ENCODE results near the gene ITGA4.
A peak's percentile ranks its signal among the peaks of the same experiment; 100 is the strongest.
"Not testable (repeated sequence)": the region's sequence is repeated elsewhere in the genome, so short reads cannot be mapped to it uniquely, and the experiment has no call there.

ITGA4 gene

DNA sequence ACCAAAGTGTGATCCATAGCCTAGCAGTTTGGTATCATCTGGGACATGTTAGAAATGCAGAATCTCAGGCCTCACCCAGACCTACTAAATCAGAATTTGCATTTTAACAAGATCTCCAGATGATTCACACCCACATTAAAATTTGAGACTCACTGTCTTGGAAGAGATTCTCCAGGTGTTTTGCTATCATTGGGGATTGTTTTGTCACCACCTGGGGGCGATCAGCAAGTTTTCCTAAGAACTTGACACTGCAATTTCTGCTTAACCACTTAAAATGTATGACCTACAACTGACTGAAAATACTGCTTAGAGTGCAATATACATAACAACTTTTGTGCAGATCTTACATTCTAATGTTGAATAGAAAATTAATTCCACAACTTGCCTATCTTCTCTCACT, 18.9 kb upstream of the ITGA4 start:
- H3K4me3 ChIP-seq (ENCODE audit: low read depth, low read length) = no peak overlapping the region
- no peak overlapping the region for H3K9ac ChIP-seq (ENCODE audit: low read length)

DNA sequence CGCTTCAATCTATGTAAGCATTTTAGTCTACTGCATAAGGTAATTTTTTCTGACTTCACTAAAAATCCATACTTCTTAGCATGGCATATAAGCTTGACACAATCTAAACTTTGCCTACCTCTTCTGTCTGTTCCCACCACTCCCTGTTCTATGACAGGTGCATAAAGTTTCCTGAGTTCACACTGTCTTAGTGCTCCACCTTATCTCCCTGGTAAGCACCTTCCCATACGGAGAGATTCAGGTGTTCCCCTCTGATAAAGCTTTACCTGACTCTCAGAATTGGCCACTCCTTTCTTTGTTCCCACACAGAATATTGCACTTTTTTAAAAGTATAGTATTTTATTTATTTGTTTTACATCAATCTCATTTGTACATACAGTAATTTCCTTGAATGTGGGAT, 16.8 kb upstream of the ITGA4 start:
- no peaks in the 10 kb centered on the region for H3K27me3 ChIP-seq (ENCODE audit: control insufficient read depth, insufficient read depth, low read length)
- H3K4me1 ChIP-seq (ENCODE audit: control insufficient read depth, insufficient read depth, low read length) = 0 out of 2 replicates have a peak, but pooled peaks cover 5% of the 10 kb centered on the region
- H3K27ac ChIP-seq (ENCODE audit: low read depth, low read length) = no peak overlapping the region
- H3K9me3 ChIP-seq (ENCODE audit: control insufficient read depth, insufficient read depth, low read depth, low read length) = no peaks in the 10 kb centered on the region
- H3K4me3 ChIP-seq (ENCODE audit: low read depth, low read length) = no peak overlapping the region
- H3K36me3 ChIP-seq (ENCODE audit: control insufficient read depth, insufficient read depth, low read length) = no peaks in the 10 kb centered on the region
- no peak overlapping the region for H3K9ac ChIP-seq (ENCODE audit: low read length)

More for the DNA sequence above, 18.9 kb upstream of the ITGA4 start:
- H3K36me3 ChIP-seq (ENCODE audit: control insufficient read depth, insufficient read depth, low read length) = no peaks in the 10 kb centered on the region
- H3K27me3 ChIP-seq (ENCODE audit: control insufficient read depth, insufficient read depth, low read length) = no peaks in the 10 kb centered on the region
- H3K4me1 ChIP-seq (ENCODE audit: control insufficient read depth, insufficient read depth, low read length) = 0 out of 2 replicates have a peak, but pooled peaks cover 5% of the 10 kb centered on the region
- H3K9me3 ChIP-seq (ENCODE audit: control insufficient read depth, insufficient read depth, low read depth, low read length) = no peaks in the 10 kb centered on the region
- H3K27ac ChIP-seq (ENCODE audit: low read depth, low read length) = no peak overlapping the region

DNA sequence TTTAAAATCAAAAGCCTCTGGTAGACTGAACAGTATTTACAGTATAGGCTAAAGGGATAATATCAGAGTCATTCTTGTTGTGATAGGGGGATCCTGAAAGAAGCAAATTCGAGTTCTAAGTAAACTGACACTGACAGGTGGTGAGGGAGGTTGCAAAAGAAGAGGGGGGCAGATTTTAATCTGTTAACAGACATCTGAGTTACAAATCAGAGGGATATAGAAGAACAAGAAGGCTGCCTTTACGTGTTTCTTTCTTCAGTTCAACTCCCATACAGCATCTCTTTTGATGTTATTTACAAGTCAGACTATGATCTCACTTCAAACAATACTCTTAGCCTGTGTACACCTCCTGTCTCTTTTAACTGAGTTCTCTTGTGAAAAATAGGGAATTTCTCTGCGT, 16.3 kb upstream of the ITGA4 start:
- Histone ChIP-seq H3K9ac (ENCODE audit: low read length) (no peak overlapping the region), H3K4me1 (ENCODE audit: control insufficient read depth, insufficient read depth, low read length) (0 out of 2 replicates have a peak, but pooled peaks cover 5% of the 10 kb centered on the region), H3K27ac (ENCODE audit: low read depth, low read length) (no peak overlapping the region), H3K4me3 (ENCODE audit: low read depth, low read length) (no peak overlapping the region), H3K36me3 (ENCODE audit: control insufficient read depth, insufficient read depth, low read length) (no peaks in the 10 kb centered on the region), H3K9me3 (ENCODE audit: control insufficient read depth, insufficient read depth, low read depth, low read length) (no peaks in the 10 kb centered on the region), H3K27me3 (ENCODE audit: control insufficient read depth, insufficient read depth, low read length) (no peaks in the 10 kb centered on the region)

DNA sequence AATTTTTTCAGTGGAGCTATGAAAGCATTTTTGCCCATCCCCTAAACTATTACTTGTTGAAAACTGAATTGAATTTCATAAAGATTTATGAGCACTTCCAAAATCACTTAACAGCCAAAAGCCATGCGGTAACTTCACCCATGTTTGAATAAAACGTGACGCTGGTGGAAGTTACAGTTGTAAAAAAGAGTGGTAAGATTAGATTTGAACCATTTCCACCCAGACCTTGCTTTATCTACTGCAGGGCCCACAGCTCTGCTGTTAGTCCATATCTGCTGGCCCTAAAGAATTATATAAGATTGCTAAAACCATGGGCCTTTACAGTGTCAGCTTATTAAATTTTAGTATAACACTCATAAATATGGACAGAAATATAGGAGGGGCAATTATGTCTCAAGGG, 15.5 kb upstream of the ITGA4 start:
- Histone ChIP-seq H3K36me3 (ENCODE audit: control insufficient read depth, insufficient read depth, low read length) (no peaks in the 10 kb centered on the region), H3K9me3 (ENCODE audit: control insufficient read depth, insufficient read depth, low read depth, low read length) (no peaks in the 10 kb centered on the region), H3K9ac (ENCODE audit: low read length) (no peak overlapping the region), H3K27ac (ENCODE audit: low read depth, low read length) (no peak overlapping the region), H3K4me1 (ENCODE audit: control insufficient read depth, insufficient read depth, low read length) (0 out of 2 replicates have a peak, but pooled peaks cover 5% of the 10 kb centered on the region), H3K27me3 (ENCODE audit: control insufficient read depth, insufficient read depth, low read length) (no peaks in the 10 kb centered on the region), H3K4me3 (ENCODE audit: low read depth, low read length) (no peak overlapping the region)

DNA sequence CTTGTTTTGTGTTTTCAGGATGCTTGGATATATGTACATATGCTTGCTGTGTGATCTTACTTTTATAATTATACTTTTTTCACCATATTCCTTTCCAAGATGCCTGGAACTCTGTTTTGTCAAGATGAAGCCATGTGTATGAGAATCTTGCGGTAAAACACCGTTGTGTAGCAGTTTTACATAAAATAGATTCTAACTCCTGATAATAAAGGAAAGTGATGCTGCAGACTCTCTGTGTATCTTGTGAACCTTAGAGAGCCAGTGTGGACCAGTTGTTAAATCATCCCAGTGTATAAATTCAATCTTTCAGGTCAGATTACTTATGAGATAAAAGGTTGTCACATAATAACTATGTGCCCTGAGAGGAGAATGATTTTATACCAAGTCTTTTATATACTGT, 12.5 kb upstream of the ITGA4 start:
- H3K36me3 ChIP-seq (ENCODE audit: control insufficient read depth, insufficient read depth, low read length) = no peaks in the 10 kb centered on the region
- no peak overlapping the region for H3K4me3 ChIP-seq (ENCODE audit: low read depth, low read length)
- no peak overlapping the region for H3K9ac ChIP-seq (ENCODE audit: low read length)
- no peaks in the 10 kb centered on the region for H3K27me3 ChIP-seq (ENCODE audit: control insufficient read depth, insufficient read depth, low read length)
- H3K27ac ChIP-seq (ENCODE audit: low read depth, low read length) = no peak overlapping the region
- H3K9me3 ChIP-seq (ENCODE audit: control insufficient read depth, insufficient read depth, low read depth, low read length) = no peaks in the 10 kb centered on the region
- no peaks in the 10 kb centered on the region for H3K4me1 ChIP-seq (ENCODE audit: control insufficient read depth, insufficient read depth, low read length)

DNA sequence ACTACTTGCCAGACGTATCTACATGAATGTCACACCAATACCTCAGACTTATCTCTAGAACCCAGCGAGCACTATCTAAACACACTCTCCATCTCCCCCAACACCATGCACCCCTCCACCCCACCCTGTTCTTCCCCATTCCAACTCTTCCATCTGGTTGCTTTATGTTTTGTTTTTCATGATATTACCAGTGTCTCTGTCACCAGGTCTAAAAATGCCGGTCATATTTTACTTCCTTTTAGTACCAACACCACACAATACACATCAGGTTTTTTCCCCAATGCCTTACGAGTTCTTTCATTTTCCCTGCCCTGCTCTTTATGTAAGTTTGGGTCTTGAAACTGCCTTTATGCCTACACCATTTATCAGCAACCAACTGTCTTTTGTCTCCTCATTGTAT, 10.2 kb upstream of the ITGA4 start:
- Histone ChIP-seq H3K4me3 (ENCODE audit: low read depth, low read length) (no peak overlapping the region), H3K4me1 (ENCODE audit: control insufficient read depth, insufficient read depth, low read length) (no peaks in the 10 kb centered on the region), H3K27me3 (ENCODE audit: control insufficient read depth, insufficient read depth, low read length) (no peaks in the 10 kb centered on the region), H3K27ac (ENCODE audit: low read depth, low read length) (no peak overlapping the region), H3K9ac (ENCODE audit: low read length) (no peak overlapping the region), H3K36me3 (ENCODE audit: control insufficient read depth, insufficient read depth, low read length) (no peaks in the 10 kb centered on the region), H3K9me3 (ENCODE audit: control insufficient read depth, insufficient read depth, low read depth, low read length) (no peaks in the 10 kb centered on the region)

DNA sequence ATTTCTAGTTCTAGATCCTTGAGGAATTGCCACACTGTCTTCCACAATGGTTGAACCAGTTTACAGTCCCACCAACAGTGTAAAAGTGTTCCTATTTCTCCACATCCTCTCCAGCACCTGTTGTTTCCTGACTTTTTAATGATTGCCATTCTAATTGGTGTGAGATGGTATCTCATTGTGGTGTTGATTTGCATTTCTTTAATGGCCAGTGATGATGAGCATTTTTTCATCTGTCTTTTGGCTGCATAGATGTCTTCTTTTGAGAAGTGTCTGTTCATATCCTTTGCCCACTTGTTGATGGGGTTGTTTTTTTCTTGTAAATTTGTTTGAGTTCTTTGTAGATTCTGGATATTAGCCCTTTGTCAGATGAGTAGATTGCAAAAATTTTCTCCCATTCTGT, 7.9 kb upstream of the ITGA4 start:
- H3K4me1 ChIP-seq (ENCODE audit: control insufficient read depth, insufficient read depth, low read length); H3K4me3 ChIP-seq (ENCODE audit: low read depth, low read length); H3K9ac ChIP-seq (ENCODE audit: low read length); H3K27ac ChIP-seq (ENCODE audit: low read depth, low read length); H3K9me3 ChIP-seq (ENCODE audit: control insufficient read depth, insufficient read depth, low read depth, low read length); H3K27me3 ChIP-seq (ENCODE audit: control insufficient read depth, insufficient read depth, low read length); H3K36me3 ChIP-seq (ENCODE audit: control insufficient read depth, insufficient read depth, low read length): not testable (repeated sequence)

DNA sequence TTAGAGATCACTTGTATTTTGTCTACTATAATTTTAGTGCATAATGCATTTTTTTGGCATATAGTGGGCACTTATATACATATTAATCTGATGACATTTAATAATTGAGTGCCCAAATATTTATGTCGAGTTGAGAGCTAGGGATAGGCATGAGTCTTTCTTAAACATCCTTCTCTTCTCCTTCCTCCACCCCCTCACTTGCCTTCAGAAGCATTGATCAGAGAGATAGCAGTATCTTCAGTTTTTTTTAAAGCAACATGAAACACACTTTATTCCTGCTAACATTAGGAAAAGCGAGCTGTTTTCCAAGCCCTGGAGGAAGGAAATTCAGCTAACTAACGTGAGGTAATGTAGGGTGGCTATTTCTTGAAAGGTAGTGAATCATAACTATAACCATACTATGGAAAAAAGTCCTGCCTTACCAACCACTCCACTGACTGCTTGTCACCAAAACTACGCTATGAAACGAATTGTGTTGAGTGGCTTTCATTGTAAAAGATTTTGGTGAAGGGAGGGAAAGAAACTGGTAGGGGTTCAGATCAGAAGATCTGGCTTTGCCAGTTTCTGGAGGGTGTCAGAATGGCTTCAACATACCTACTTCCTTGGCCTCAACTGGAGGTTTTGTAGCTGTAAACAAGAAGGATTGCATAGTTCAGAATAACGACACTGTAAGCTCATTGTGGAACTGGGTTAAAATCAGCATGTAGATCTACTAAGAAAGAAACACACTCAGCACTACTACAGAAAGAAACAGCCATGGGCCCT, 2.3 kb upstream of the ITGA4 start:
- H3K4me3 ChIP-seq (ENCODE audit: low read depth, low read length) = no peak overlapping the region
- no peaks in the 10 kb centered on the region for H3K9me3 ChIP-seq (ENCODE audit: control insufficient read depth, insufficient read depth, low read depth, low read length)
- no peak overlapping the region for H3K9ac ChIP-seq (ENCODE audit: low read length)
- H3K27me3 ChIP-seq (ENCODE audit: control insufficient read depth, insufficient read depth, low read length) = peaks cover 53% of the 10 kb centered on the region
- no peaks in the 10 kb centered on the region for H3K36me3 ChIP-seq (ENCODE audit: control insufficient read depth, insufficient read depth, low read length)
- peaks cover 5% of the 10 kb centered on the region; the same call in 1 of the 2 replicates for H3K4me1 ChIP-seq (ENCODE audit: control insufficient read depth, insufficient read depth, low read length)
- no peak overlapping the region for H3K27ac ChIP-seq (ENCODE audit: low read depth, low read length)

DNA sequence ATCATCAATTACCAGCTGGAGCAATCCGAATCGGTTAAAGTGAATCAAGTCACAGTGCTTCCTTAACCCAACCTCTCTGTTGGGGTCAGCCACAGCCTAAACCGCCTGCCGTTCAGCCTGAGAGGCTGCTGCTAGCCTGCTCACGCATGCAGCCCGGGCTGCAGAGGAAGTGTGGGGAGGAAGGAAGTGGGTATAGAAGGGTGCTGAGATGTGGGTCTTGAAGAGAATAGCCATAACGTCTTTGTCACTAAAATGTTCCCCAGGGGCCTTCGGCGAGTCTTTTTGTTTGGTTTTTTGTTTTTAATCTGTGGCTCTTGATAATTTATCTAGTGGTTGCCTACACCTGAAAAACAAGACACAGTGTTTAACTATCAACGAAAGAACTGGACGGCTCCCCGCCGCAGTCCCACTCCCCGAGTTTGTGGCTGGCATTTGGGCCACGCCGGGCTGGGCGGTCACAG, 496 bp upstream of the ITGA4 start:
- Histone ChIP-seq H3K27ac (ENCODE audit: low read depth, low read length) (no peak overlapping the region), H3K36me3 (ENCODE audit: control insufficient read depth, insufficient read depth, low read length) (no peaks in the 10 kb centered on the region), H3K4me1 (ENCODE audit: control insufficient read depth, insufficient read depth, low read length) (peaks cover 5% of the 10 kb centered on the region; the same call in 1 of the 2 replicates), H3K27me3 (ENCODE audit: control insufficient read depth, insufficient read depth, low read length) (peaks cover 71% of the 10 kb centered on the region), H3K9ac (ENCODE audit: low read length) (no peak overlapping the region), H3K4me3 (ENCODE audit: low read depth, low read length) (peak overlapping the region; percentile 84), H3K9me3 (ENCODE audit: control insufficient read depth, insufficient read depth, low read depth, low read length) (no peaks in the 10 kb centered on the region)

DNA sequence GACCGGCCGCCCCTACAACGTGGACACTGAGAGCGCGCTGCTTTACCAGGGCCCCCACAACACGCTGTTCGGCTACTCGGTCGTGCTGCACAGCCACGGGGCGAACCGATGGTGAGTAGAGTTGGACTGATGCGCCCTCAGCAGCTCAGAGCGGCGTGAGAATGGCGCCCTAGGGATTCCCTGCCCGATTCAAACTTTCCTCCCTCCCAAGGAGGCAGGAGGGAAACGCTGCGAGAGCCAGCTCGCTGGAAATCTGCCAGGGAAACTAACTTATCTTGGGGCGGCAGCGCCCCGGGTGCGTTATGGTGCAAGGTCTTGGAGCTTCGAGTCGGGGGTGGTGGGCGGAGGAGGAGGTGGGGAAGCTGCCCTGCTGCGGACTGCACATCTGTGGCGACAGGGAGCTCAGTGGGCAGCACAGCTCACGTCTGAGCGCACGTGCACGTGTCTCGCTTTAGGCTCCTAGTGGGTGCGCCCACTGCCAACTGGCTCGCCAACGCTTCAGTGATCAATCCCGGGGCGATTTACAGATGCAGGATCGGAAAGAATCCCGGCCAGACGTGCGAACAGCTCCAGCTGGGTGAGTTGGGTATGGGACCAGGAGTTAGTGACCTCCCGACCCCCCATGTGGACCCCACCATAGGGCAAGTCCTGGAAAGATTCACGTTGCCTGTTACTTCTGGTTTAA, 697 bp downstream of the ITGA4 start:
- Histone ChIP-seq H3K27me3 (ENCODE audit: control insufficient read depth, insufficient read depth, low read length) (peaks cover 78% of the 10 kb centered on the region), H3K4me1 (ENCODE audit: control insufficient read depth, insufficient read depth, low read length) (peaks cover 5% of the 10 kb centered on the region; the same call in 1 of the 2 replicates), H3K36me3 (ENCODE audit: control insufficient read depth, insufficient read depth, low read length) (no peaks in the 10 kb centered on the region), H3K9ac (ENCODE audit: low read length) (peak overlapping the region; percentile 49), H3K9me3 (ENCODE audit: control insufficient read depth, insufficient read depth, low read depth, low read length) (no peaks in the 10 kb centered on the region), H3K4me3 (ENCODE audit: low read depth, low read length) (peak overlapping the region; percentile 84), H3K27ac (ENCODE audit: low read depth, low read length) (no peak overlapping the region)

DNA sequence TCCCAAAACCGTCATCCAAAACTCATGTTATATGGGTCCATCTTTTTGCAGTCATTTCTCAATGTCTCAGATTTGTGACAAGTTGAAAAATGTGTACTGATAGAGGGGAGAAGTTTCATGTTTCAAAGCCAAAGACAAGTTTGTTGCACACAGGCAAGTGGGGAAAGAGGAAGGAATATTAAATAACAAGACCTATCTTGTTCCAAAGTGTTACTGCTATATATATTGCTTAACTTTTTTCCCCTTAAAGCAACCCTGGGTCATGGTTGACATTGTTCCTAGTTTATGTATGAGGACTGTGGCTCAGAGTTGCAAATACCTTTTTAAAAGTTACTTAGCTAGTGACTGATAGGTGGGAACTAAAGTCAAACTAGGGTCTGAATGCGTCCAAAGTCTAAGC, 1.7 kb downstream of the ITGA4 start:
- no peaks in the 10 kb centered on the region for H3K36me3 ChIP-seq (ENCODE audit: control insufficient read depth, insufficient read depth, low read length)
- peaks cover 5% of the 10 kb centered on the region; the same call in 1 of the 2 replicates for H3K4me1 ChIP-seq (ENCODE audit: control insufficient read depth, insufficient read depth, low read length)
- no peak overlapping the region for H3K27ac ChIP-seq (ENCODE audit: low read depth, low read length)
- peaks cover 78% of the 10 kb centered on the region for H3K27me3 ChIP-seq (ENCODE audit: control insufficient read depth, insufficient read depth, low read length)
- H3K4me3 ChIP-seq (ENCODE audit: low read depth, low read length) = no peak overlapping the region
- no peaks in the 10 kb centered on the region for H3K9me3 ChIP-seq (ENCODE audit: control insufficient read depth, insufficient read depth, low read depth, low read length)
- H3K9ac ChIP-seq (ENCODE audit: low read length) = no peak overlapping the region

All from HUES6 (cell line).